GM15510 (cell line): ENCODE measurements around the gene ANGEL2.

Source experiments
- POLR2A ChIP-seq: IDR thresholded peaks from 3 replicates; pipeline ENCODE4 v1.6.1; 2011; ENCODE audit warnings: borderline replicate concordance; ENCODE audit not compliant: insufficient read length; ENCODE audit errors: extremely low read depth

The ANGEL2 gene

GRCh38 chr1:212945463-212946160, 70.1 kb downstream of the ANGEL2 start:
- no peak for TF ChIP-seq POLR2A

- TF ChIP-seq POLR2A: no peak
Observed at GRCh38 chr1:212945056-212945455, 70.6 kb downstream of the ANGEL2 start.

DNA sequence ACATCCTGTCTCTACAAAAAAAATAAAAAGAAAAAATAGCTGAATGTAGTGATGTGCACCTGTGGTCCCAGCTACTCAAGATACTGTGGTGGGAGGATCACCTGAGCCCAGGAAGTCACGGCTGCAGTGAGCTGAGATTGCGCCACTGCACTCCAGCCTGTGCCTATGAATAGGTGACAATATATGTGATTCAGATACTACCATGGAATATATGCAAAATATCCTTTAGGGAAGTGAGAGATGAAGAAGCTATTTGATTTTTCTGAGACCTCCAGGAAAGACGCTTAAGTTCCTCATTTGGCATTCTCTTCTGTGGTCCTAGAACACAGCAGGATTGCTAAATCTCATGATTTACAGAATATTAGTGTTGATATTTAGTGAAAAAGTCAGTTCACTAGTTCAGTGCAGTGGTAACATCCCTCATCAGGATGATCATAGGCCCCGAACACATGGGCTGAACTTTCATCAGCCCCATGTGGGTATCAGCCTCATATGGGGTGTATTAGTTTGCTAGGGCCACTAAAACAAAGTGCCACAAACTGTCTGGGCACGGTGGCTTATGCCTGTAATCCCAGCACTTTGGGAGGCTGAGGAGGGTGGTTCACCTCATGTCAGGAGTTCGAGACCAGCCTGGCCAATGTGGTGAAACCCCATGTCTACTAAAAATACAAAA, 71.3 kb downstream of the ANGEL2 start:
- TF ChIP-seq POLR2A: no peak

- TF ChIP-seq POLR2A: no peak
Observed at GRCh38 chr1:212943393-212943710, 72.3 kb downstream of the ANGEL2 start.

DNA sequence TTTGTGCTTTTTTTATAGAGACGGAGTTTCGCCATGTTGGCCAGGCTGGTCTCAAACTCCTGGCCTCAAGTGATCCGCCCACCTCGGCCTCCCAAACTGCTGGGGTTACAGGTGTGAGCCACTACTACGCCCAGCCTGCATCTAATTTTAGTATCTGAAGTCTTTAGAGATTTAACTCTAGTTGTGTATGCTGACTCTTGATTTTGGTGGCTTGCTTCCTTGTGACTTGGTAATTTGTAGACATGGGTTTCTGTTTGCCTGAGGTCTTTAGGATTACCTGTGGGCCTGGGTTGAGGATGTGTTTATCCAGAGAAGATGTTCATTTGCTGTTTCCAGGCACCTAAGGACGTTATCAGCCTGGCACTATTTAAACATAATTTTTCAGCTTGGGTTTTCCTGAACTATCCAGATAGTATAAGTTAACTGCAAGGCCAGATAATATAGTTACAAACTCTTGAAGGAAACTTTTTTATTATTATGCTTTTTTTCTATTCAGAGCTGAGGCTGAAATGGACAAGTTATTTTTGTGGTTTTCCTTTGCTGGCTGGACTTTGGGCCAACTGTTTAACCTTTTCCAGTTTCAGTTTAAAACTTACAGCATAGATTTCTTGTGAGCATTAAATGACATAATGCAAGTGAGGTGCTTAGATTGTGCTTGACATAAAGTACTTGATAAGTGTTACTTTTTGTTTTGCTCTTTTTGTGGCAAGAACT, 72.8 kb downstream of the ANGEL2 start:
- TF ChIP-seq POLR2A: no peak
